ENCODE results near the gene PLEKHA6.

Gene PLEKHA6, protein sequence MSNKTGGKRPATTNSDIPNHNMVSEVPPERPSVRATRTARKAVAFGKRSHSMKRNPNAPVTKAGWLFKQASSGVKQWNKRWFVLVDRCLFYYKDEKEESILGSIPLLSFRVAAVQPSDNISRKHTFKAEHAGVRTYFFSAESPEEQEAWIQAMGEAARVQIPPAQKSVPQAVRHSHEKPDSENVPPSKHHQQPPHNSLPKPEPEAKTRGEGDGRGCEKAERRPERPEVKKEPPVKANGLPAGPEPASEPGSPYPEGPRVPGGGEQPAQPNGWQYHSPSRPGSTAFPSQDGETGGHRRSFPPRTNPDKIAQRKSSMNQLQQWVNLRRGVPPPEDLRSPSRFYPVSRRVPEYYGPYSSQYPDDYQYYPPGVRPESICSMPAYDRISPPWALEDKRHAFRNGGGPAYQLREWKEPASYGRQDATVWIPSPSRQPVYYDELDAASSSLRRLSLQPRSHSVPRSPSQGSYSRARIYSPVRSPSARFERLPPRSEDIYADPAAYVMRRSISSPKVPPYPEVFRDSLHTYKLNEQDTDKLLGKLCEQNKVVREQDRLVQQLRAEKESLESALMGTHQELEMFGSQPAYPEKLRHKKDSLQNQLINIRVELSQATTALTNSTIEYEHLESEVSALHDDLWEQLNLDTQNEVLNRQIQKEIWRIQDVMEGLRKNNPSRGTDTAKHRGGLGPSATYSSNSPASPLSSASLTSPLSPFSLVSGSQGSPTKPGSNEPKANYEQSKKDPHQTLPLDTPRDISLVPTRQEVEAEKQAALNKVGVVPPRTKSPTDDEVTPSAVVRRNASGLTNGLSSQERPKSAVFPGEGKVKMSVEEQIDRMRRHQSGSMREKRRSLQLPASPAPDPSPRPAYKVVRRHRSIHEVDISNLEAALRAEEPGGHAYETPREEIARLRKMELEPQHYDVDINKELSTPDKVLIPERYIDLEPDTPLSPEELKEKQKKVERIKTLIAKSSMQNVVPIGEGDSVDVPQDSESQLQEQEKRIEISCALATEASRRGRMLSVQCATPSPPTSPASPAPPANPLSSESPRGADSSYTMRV

DNA sequence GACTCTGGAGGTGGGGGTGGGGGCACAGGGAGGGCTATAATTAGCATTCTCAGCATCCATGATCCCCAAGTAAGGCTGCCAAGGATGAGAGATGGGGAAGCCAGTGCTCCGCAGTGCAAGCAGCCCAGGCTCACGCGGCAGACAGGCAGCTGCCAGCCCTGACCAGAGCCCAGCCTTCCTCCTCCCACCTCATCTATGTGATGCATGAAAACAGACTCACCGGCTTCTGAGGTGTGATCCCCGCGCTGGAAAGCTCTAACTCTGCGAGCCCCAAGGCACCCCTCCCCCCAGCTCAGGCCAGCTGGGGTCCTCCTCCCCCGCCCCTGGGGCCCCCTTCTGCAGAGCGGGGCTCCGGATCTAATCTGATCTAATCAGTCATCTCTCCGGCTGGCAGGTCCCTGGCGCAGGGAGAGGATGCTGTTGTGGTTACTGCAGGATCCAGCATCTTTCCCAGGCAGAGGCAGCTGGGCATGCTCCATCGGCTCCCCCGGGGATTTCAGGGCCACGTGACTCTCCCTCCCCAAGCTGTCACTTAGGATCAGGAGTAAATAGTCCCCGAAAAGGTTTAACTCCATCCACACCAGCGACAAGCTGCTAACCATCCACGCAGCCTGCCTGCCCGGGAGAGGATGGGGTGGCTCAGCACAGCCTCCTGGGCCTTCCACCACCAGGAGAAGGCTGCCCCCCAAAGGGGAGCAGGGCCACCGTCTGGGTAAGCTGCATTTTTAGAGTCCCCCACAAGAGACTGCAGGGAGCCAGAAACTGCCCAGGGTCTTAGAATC, at the start of gene PLEKHA6:
Gene PLEKHA6 (minus strand): TSS at position 456 of the 782 bp plus-strand sequence. CDS start 86,202 bp downstream, outside the sequence.
- no peak for DNase-seq

DNA sequence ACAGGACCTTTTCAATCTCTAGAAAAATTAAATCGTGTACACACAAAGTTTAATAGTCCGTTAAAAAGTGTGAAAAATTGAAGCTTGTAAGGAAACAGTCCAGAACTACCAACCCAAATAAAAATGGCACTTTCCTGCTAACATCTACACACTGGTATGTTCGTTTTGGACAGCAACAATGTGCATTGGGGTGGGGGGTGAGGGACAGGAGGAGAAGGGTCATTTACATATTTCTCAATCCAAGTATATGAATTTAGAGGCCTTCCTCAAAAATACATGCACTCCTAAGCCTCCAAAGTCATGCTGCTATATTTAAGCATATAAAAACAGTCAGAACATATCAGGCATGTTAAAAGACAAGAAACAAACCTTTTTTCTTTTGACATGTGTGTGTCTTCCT, 49.4 kb upstream of the PLEKHA6 start:
- DNase-seq: no peak

GRCh38 chr1:204408602-204409001, 48.9 kb upstream of the PLEKHA6 start:
- DNase-seq: no peak

DNA sequence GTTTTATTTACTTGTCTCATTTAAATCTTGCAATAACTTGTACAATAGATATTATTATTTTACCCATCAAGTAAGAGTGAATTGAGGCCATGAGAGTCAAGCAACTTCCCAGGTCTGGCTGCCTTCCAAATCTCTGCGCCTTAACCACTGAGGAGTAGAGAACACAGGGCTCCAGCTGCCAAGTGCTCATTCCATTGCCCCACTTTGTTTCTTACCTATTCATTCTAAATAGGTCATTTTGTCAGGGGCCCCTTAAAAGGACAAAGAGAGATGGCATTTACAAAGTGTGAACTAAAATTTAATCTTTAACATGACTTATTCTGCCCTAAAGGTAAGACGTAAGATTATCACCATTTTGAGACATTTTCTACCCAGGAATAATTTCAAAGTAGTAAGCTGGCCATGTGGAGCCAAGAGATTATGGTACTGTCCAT, 48.4 kb upstream of the PLEKHA6 start:
- no peak for DNase-seq

DNA sequence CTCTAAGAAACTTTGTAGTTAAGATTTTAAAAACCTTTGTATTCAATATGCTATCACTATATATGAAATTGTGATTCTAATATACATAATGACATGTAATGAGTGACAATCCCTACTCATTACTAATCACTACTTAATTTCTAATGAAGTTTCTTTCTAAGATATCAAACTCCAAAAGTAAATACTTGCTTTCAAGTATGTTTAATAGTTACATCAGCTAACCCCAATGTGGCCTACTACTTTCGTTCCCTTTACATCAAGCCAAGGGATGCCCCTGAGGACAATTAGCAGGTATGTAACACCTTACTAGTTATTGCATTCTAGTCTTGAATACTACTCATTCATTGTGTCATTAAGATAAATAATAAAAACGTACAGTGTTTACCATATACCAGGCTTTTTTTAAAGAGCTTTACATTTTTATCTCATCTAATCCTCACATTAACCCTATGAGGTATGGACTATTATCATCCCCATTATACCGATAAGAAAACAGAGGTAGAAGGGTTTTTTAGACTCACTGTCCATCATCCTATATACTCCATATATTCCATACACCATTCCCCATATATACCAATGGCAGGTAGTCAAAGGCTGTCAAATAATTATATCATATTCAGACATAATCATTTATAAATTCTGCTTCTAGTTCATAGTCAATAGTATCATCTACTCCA, 47.7 kb upstream of the PLEKHA6 start:
- no peak for DNase-seq

- no peak for DNase-seq
Observed at GRCh38 chr1:204406621-204407020, 46.9 kb upstream of the PLEKHA6 start.

DNA sequence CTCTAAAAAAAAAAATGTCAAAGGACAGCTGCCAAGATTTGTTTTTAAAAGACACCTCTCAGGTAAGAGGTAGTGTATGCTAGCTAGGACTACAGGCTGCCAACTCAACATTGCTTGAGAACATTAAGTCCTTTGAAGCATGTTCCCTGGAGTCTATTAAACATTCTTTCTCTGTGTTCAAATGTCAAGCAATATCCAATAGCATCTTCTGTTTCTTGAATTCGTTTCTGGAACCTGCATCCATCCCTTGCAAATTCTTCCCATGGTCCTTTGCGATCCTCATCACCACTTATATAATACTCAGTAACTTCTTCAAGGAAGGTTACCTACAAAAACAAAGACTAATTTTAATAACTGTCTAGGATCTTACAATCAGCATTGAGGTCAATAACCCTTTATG, 46.3 kb upstream of the PLEKHA6 start:
- no peak for DNase-seq

- no peak for DNase-seq
Observed at GRCh38 chr1:204404629-204405028, 44.9 kb upstream of the PLEKHA6 start.

DNA sequence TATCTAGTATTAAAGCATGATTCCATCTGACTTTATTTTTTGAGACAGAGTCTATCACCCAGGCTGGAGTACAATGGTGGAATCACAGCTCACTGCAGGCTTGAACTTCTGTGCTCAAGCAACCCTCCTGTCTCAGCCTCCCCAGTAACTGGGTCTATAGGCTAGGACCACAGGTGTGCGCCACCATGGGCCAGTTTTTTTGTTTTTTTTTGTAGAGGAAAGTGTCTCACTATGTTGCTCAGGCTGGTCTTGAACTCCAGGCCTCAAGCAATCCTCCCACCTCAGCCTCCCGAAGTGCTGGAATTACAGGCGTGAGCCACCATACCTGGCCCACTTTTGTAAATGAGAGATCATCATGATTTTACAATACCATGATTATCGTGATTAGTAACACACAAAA, 42.7 kb upstream of the PLEKHA6 start:
- DNase-seq: no peak

GRCh38 chr1:204401730-204402129, 42.0 kb upstream of the PLEKHA6 start:
- DNase-seq: no peak

- DNase-seq: no peak
Observed at GRCh38 chr1:204400882-204401510, 41.3 kb upstream of the PLEKHA6 start.

DNA sequence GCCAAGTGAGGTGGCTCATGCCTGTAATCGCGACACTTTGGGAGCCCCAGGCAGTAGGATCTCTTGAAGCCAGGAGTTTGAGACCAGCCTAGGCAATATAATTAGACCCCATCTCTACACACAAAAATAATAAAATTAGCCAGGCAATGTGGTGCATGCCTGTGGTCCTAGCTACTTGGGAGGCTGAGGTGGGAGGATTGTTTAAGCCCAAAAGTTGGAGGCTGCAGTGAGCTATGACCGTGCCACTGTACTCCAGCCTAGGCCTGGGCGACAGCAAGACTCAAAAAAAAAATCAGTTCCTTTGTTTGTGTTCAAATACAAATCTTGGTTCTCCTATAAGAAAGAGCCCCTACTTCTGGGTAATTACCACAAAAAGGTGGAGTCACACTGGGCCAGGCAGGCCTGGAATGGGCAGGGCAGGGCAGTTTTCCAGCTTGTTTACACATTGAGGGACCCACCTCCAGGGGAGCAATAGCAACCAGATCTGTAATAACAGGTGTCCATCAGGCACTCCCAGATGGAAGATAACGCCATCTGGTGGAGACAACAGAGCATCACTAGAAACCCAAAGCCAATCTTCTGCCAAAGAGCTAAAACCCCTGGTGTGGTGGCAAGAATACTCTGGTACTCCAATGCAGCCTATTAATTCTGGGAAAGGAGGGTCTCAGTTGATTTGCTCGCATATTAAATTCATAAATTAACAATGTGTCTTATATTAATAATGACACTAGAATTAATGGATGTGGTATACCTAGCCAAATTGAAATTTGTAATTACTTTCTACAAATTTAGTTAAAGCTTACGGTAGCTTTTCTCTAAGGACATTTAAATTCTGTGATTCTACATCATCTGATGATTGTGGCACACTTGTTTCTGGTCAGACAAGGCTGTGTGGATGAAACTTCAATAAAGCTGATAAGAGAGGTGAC, 38.7 kb upstream of the PLEKHA6 start:
- no peak for DNase-seq

DNA sequence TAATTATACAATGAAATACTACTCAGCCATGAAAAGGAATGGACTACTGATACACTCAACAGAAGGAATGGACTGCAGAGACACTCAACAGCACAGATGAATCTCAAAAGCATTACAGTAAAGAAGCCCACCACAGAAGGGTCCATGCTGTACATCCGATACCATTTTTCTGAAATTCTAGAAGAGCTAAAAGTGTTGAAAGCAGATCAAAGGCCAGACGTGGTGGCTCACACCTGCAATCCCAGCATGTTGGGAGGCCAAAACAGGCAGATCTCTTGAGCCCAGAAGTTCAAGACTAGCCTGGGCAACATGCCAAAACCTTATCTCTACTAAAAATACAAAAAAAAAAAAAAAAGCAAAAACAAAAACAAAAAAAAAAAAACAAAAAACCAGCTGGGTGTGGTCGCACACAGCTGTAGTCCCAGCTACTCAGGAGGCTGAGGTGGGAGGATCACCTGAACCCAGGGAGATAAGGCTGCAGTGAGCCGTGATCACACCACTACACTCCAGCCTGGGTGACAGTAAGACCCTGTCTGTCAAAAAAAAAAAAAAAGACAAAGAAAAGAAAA, 36.4 kb upstream of the PLEKHA6 start:
- DNase-seq: no peak

- DNase-seq: no peak
Observed at GRCh38 chr1:204391629-204392028, 31.9 kb upstream of the PLEKHA6 start.

DNA sequence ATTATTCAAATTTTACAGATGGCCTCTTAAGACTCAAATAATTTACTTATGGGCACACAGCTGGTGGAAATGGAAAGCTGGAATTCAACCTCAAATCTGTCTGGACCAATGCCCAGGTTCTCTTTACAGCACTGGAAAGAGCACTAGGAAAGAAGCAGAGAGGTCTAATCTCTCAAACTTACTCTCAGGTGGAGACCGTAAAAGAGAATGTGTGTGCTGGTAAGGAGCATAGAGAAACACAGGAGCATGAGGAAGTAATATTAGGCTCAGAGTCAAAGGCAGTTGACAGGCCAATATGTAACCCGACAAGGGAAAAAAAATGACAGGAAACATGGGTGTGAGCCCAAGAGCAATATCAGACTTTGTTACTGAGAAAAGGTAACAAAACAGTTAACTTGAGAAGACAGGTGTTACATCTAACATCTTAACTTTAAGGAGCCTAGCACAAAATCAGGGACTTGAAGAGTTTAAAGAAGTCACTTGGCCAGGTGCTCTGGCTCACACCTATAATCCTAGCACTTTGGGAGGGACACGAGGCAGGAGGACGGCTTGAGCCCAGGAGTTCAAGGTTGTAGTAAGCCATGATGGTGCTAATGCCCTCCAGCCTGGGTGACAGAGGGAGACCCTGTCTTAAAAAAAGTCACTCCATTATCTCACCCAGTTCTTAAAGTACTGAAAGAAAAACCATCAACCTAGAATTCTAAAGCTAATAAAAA, 31.2 kb upstream of the PLEKHA6 start:
- DNase-seq: no peak

GRCh38 chr1:204385727-204386126, 26.0 kb upstream of the PLEKHA6 start:
- no peak for DNase-seq

DNA sequence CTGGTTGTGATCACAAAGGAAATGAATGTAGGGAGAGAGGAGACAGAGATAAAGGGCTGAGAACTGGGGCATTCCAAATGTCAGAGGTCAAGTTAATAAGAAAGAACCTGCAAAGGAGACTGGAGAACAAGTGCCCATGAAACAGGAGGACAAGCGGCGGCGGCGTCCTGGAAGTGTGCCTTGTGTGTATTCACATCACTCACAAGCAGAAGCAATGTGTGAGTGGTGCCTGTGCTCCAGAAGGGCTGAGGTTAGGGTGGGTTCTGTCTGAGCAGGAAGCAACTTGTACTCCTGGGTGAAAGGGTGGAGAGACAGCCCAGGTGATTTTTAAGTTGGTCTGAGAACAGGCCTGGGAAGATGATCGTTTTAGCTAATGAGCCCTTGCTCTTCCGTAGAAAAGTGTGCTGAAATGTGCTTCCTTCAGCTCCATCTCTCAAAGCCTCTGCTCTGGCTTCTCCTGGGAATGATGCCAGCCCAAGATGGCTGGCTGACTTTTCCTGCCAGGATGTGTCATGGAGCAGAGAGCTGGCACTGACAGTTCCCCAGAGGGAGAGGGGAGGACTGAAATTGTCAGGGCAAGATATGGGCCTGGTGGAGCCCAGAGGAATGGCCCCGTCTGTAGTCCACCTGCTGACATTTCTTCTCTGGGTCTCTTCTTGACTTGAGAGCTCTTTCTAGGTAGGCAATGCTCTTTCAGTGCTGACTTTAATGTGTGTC, 25.1 kb upstream of the PLEKHA6 start:
- no peak for DNase-seq

GRCh38 chr1:204383163-204383904, 23.6 kb upstream of the PLEKHA6 start:
- DNase-seq: no peak

All from activated CD4-positive, CD25-positive, alpha-beta regulatory T cell treated with anti-CD3 and anti-CD28 coated beads, Interleukin-2, amount 50 U/mL, for 72 hours (primary cell).